Mammary epithelial cell (primary cell): ENCODE data around the gene NLRP8.

ENCODE experiments used
- CTCF ChIP-seq, 2 donors: IDR thresholded peaks in 1 of 2; conservative IDR thresholded peaks in 1 of 2; 2 replicates each; pipeline ENCODE4 v1.5.1; 2011 to 2012; ENCODE audit warnings: inconsistent platforms in 2 of 2, low read length in 2 of 2, mild to moderate bottlenecking in 2 of 2, control low read depth in 1 of 2, low read depth in 1 of 2; ENCODE audit not compliant: insufficient read depth in 1 of 2; ENCODE audit errors: extremely low read depth in 1 of 2
- EZH2 ChIP-seq: IDR thresholded peaks from 2 replicates; pipeline ENCODE4 v1.6.1; 2012; ENCODE audit warnings: low read length, inconsistent platforms, borderline replicate concordance

GRCh38 chr19:55913643-55914268 is 33.9 kb upstream of the NLRP8 start:
- TF ChIP-seq CTCF (conservative IDR thresholded peaks at IDR 0.05 in 1 of 2, IDR thresholded peaks at IDR 0.05 in 1 of 2; ENCODE audit: extremely low read depth in 1 of 2, insufficient read depth in 1 of 2, low read depth in 1 of 2, low read length in 2 of 2) (no peak), EZH2 (no peak)
